ENCODE data around the gene ZNF853.

DNA sequence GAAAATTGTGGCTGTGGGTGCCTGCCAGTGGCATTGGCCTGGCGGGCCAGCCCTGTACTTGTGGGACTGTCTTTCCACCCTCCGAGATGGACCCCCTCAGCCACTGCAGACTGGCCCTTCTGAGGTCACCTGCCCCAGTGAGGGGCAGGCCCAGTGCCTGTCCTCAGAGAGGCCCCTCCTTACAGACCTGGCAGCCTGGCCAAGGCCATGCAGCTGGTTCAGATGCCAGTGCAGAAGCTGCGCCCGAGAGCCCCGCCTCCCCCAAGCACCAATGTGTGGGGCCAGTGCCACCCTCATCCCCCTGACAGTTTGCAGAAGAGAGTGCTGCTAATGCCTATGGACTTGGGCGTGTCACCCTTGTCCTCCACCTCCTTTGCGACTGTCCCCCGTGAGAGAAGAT is 31.7 kb downstream of the ZNF853 start:
- TF ChIP-seq, protein P1, sequence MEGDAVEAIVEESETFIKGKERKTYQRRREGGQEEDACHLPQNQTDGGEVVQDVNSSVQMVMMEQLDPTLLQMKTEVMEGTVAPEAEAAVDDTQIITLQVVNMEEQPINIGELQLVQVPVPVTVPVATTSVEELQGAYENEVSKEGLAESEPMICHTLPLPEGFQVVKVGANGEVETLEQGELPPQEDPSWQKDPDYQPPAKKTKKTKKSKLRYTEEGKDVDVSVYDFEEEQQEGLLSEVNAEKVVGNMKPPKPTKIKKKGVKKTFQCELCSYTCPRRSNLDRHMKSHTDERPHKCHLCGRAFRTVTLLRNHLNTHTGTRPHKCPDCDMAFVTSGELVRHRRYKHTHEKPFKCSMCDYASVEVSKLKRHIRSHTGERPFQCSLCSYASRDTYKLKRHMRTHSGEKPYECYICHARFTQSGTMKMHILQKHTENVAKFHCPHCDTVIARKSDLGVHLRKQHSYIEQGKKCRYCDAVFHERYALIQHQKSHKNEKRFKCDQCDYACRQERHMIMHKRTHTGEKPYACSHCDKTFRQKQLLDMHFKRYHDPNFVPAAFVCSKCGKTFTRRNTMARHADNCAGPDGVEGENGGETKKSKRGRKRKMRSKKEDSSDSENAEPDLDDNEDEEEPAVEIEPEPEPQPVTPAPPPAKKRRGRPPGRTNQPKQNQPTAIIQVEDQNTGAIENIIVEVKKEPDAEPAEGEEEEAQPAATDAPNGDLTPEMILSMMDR (IDR thresholded peaks at IDR 0.05) = no peak
- TF ChIP-seq POLR2A (IDR thresholded peaks at IDR 0.05) = no peak
